Stimulated activated CD8-positive, alpha-beta memory T cell treated with anti-CD3 and anti-CD28 coated beads, Interleukin-12 subunit alpha, Interleukin-12 subunit beta, amount 100 ng/mL, for 24 hours (primary cell): ENCODE measurements around the gene TIMP2.
"Not testable (repeated sequence)": the region's sequence is repeated elsewhere in the genome, so short reads cannot be mapped to it uniquely, and the experiment has no call there.

Experiments
- DNase-seq: peaks from one replicate; pipeline ENCODE4 v3.0.0-alpha.2; 2020; ENCODE audit errors: extremely low read depth

TIMP2 gene

DNA sequence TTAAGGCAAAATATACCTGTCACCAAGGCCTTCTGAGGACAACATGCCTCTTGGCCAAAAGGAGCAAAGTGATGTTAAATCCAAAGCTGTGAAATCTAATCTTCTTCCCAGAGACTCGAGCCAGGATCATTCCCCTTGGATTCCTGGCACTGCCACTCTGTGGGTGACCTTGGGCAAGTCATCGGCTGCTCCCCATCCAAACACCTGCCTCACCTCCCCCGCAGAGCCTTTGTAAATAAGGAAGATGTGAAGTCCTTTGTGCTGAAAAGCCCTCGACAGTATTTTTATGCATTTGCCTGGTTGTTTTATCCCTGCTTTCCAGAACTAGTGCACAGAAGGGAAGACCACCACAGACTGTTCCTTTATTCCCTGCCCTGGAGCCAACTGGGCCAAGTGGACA, 16.8 kb downstream of the TIMP2 start:
- no peak for DNase-seq

GRCh38 chr17:78905541-78905940, 19.6 kb downstream of the TIMP2 start:
- DNase-seq = no peak

DNA sequence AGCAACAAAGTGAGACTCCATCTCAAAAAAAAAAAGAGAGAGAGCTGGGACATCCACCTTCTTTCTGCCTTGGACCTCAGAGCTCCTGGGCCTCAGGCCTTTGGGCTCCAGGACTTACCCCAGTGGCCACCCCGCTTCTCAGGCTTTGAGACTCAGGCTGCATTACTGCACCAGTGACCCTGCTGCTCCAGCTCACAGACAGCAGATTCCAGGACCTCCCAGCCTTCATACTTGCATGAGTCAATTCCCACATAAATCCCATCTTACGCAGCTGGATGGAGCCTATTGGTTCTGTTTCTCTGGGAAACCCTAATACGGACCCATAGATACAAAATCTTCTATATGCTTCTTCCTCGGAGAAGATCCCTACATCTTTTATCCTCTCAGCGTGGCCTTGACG, 20.1 kb downstream of the TIMP2 start:
- no peak for DNase-seq

DNA sequence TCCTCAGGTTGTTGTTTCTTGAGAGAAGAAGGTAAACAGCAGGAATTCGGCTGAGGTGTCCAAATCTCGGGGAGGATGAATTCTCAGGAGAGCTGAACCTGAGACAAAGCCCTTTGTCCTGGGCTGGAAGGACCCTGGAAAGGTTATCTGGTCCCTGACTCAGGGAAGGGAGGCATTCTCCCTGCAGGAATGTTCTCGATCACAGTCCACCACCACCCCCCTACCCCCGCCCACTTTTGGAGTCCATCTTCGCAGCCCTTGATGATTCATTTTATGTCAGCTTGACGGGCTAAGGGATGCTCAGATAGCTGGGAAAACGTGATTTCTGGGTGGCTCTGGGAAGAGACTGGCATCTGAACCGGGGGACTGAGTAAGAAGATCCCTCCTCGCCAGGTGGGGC, 20.8 kb downstream of the TIMP2 start:
- DNase-seq = no peak

DNA sequence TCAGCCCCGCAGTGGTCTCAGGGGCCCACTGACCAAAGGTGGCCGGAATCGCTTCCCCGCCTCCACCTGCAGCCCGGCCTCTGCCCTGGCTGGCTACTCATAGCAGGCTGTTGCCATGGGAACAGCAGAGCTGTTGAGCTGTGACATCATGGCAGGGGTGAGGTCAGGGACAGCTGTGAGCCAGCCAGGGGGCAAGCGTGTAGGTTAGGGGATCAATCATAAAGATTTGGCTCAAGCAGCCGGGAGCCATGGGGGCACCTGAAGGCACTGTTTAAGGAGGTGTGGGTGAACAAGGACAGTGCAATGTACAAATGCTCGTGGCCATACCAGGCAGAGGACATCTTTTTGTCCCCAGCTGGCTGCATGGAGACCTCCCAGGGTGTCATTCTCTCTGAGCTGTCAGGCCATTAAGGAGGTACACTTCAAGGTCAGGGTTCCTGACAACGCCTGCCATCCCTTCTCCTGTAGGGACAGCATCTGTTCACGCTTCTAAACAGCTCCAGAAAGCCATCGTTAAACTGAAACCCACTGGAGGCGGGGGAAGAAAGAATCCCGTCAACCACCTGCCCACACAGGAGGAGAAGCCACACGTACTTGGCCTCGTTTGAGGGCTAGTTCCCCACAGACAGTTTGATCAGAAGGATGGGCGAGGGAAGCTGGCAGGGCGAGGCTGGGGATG, 21.9 kb downstream of the TIMP2 start, which contains the start of gene CEP295NL:
CEP295NL (minus strand) TSS at position 101 of the 679 bp plus-strand sequence. CDS start 1,373 bp downstream, outside the sequence.
- DNase-seq = no peak

GRCh38 chr17:78902231-78902630, 23.0 kb downstream of the TIMP2 start:
- not testable (repeated sequence) for DNase-seq

- DNase-seq = no peak
Measured at GRCh38 chr17:78901806-78902205, 23.4 kb downstream of the TIMP2 start.

DNA sequence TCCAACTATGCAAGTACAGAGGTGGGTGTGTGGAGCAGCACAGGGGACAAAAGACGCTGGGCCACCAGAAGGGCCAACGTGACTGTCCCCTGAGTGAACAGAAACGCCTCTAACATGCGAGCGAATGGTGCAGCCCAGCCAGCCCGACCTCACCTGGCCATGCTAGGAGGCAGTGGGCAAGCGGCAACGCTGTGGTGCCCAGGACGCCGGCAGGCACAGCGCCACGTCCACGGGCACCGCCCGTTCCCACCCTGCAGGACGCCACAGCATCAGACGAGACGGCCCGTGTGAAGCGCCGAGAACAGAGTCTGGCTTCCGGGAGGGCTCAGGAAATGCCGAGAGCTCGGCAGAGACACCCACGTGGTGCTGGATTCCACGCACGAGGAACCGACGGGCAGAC, 24.4 kb downstream of the TIMP2 start:
- no peak for DNase-seq

- no peak for DNase-seq
Measured at GRCh38 chr17:78899361-78900260, 25.6 kb downstream of the TIMP2 start.

GRCh38 chr17:78898947-78899346, 26.2 kb downstream of the TIMP2 start:
- DNase-seq = no peak

GRCh38 chr17:78898075-78898836, 26.9 kb downstream of the TIMP2 start:
- no peak for DNase-seq

GRCh38 chr17:78897664-78898047, 27.5 kb downstream of the TIMP2 start:
- DNase-seq = no peak

GRCh38 chr17:78896834-78897663, 28.1 kb downstream of the TIMP2 start:
- DNase-seq = no peak

- DNase-seq = no peak
Measured at GRCh38 chr17:78896091-78896833, 28.9 kb downstream of the TIMP2 start.

DNA sequence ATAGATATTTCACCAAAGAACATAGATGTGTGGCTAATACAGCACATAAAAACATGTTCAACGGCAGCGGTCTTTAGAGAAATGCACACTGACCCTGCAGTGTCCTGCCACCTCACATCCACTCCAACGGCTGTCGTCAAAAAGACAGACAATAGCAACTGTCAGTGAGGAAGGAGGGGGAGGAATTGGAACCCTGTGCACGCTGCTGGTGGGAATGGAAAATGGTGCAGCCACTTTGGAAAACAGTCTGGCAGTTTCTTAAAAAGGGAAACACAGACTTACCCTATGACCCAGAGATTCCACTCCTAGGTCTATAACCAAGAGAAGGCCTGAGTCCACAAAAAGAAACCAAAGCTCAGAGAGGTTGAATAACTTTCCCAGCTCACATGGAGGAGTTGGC, 29.9 kb downstream of the TIMP2 start:
- no peak for DNase-seq

DNA sequence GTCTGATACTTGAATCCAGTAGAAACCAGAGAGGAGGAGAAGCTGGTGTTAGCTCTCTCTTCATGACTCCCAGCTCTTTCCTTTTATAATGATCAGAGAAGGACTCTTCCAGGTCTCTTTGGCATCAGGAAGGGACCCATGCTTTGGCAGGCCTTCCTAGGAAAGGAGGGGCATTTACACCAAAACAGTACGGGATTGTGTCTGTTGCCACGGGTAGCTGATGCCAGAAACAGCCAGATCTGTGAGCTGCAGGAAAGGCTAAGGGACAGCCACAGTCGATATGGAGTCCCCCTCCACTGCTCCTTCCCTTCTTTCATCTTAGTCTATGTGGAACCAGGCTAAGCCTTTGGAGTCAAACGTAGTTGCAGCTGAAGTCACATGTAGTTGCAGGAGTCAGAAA, 31.5 kb downstream of the TIMP2 start:
- no peak for DNase-seq

DNA sequence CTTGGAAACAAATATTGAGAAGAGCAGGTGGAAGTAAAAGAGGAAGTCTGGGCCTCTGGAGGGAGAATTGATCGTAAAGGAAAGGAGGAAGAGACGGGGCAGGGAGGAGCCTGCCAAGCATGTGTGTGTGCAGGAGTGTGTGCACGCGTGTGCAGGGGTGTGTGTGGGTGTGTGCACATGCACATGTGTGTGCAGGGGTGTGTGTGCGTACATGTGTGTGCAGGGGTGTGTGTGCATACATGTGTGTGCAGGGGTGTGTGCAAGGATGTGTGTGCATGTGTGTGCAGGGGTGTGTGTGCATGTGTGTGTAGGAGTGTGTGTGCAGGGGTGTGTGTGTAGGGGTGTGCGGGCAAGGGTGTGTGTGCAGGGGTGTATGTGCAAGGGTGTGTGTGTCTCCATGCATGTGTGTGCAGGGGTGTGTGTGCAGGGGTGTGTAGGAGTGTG, 32.2 kb downstream of the TIMP2 start:
- DNase-seq = no peak

DNA sequence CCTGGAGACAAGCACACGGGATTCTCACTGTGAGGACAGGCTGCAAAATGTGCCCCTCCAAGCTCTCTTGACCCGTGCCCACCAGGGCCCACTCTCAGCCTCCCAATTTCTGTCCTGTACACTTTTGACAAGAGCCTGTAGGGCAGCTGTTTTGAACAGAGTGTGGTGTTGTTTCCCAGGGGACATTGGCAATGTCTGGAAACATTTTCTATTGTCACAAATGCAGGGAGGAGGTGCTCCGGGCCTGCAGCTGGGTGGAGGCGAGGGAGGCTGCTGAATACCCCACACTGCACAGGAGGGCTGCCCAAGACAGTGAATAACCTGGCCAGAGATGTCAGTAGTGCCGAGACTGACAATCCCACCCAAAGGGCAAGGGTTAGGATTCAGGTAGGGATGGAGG, 32.7 kb downstream of the TIMP2 start:
- no peak for DNase-seq

GRCh38 chr17:78892062-78892456, 33.1 kb downstream of the TIMP2 start:
- no peak for DNase-seq

DNA sequence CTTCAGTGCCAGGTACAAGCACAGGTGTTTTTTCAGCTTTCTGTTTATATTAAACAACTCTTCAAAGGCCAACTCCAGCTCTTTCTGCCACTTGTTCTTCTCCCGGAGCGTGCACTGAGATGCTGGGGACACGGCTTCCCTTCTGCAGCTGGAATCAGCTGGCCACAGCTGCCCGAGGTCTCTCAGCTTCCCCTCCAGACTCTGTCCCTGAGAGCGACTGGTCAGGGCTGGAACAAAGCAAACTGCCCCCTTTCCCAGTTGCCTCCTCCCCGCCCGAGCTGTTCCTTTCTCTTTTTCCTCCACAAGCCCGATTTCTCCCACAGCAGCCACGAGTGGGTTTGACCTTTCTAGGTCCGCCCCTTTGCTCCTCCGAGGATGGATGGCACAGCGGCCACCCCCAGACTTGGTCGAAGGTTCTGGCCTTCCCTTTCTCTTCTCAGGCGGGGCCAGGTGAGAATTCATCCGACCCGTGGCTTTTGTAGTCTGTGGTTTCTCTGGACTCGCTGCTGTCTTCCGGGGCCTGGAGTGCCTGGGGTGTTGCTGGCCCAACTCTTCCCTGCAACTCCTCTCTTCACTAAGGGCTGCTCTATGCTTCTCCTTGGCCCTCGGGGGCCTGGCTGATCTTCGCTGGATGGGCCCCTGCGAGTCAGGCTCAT, 33.7 kb downstream of the TIMP2 start:
- no peak for DNase-seq
